GM12878 (cell line): ENCODE measurements around the gene OTOP3.

Experiments used
- BCL11A ChIP-seq: IDR thresholded peaks from 2 replicates; pipeline ENCODE4 v1.6.1; 2011; ENCODE audit warnings: low read depth, low read length
- CTCF ChIP-seq, 3 experiments: IDR thresholded peaks in 2 of 3; conservative IDR thresholded peaks in 1 of 3; 2 replicates each; pipeline ENCODE4 v1.5.1; 2011; ENCODE audit warnings: low read depth in 3 of 3, low read length in 3 of 3, mild to moderate bottlenecking in 3 of 3, control low read depth in 2 of 3, moderate library complexity in 2 of 3, inconsistent platforms in 1 of 3, mixed read lengths in 1 of 3; ENCODE audit not compliant: control insufficient read depth in 2 of 3, insufficient read depth in 1 of 3; ENCODE audit errors: extremely low read depth in 1 of 3
- EP300 ChIP-seq, 2 experiments: fragments of 150-350 bp in 1 of 2; IDR thresholded peaks; 2 replicates each; pipeline ENCODE4 v1.6.1; 2011 to 2012; ENCODE audit warnings: low read depth in 2 of 2, low read length in 2 of 2, borderline replicate concordance in 1 of 2, improper control_type of control experiment in 1 of 2, inconsistent platforms in 1 of 2; ENCODE audit not compliant: control insufficient read depth in 1 of 2
- KDM1A ChIP-seq: fragments of 200-600 bp; sonication (generic); IDR thresholded peaks from 2 replicates; pipeline ENCODE4 v1.6.1; 2016; ENCODE audit warnings: borderline replicate concordance
- NBN ChIP-seq: fragments of 450-650 bp; IDR thresholded peaks from 2 replicates; pipeline ENCODE4 v1.6.1; 2016
- NFIC ChIP-seq: IDR thresholded peaks from 2 replicates; pipeline ENCODE4 v1.6.1; 2012; ENCODE audit warnings: low read depth, mild to moderate bottlenecking, inconsistent platforms, low read length, moderate library complexity
- RCOR1 ChIP-seq: conservative IDR thresholded peaks from 2 replicates; pipeline ENCODE4 v1.6.1; 2012; ENCODE audit warnings: low read depth, low read length, improper control_type of control experiment
- SMARCA5 ChIP-seq: fragments of 450-650 bp; IDR thresholded peaks from 2 replicates; pipeline ENCODE4 v1.6.1; 2017; ENCODE audit warnings: mild to moderate bottlenecking
- TAF1 ChIP-seq: IDR thresholded peaks from 2 replicates; pipeline ENCODE4 v1.6.1; 2011; ENCODE audit warnings: mild to moderate bottlenecking, low read depth, low read length, borderline replicate concordance
- ZNF274 ChIP-seq: IDR thresholded peaks from one replicate; pipeline ENCODE4 v1.8.0; 2011; ENCODE audit not compliant: insufficient read length, insufficient read depth
- TF ChIP-seq, protein P1 (sequence below): IDR thresholded peaks from 2 replicates; pipeline ENCODE4 v1.6.1; 2011; ENCODE audit warnings: mild to moderate bottlenecking, low read depth, low read length, moderate library complexity; ENCODE audit not compliant: insufficient replicate concordance

DNA sequence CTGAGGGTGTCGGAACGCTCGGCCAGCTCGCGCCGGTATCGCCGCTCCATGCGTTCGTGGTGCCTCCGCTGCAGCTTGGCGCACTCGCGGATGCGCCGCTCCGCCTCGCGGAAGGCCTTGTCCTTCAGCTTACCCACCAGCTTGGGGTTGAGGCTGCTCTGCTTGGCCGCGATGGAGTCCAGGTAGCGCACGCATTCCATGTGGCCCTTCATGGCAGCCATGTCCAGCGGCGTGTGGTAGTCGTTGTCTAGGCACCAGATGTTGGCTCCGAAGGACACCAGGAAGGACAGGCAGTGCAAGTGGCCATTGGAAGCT, 15.4 kb upstream of the OTOP3 start:
- TF ChIP-seq SMARCA5: no peak
- TF ChIP-seq ZNF274: no peak
- TF ChIP-seq RCOR1: no peak
- no peak for TF ChIP-seq CTCF (IDR thresholded peaks at IDR 0.05 in 2 of 3, conservative IDR thresholded peaks at IDR 0.05 in 1 of 3; ENCODE audit: control insufficient read depth in 2 of 3, extremely low read depth in 1 of 3, insufficient read depth in 1 of 3, low read depth in 3 of 3, low read length in 3 of 3)
- TF ChIP-seq, protein P1, sequence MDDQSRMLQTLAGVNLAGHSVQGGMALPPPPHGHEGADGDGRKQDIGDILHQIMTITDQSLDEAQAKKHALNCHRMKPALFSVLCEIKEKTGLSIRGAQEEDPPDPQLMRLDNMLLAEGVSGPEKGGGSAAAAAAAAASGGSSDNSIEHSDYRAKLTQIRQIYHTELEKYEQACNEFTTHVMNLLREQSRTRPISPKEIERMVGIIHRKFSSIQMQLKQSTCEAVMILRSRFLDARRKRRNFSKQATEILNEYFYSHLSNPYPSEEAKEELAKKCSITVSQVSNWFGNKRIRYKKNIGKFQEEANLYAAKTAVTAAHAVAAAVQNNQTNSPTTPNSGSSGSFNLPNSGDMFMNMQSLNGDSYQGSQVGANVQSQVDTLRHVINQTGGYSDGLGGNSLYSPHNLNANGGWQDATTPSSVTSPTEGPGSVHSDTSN: no peak
- TF ChIP-seq KDM1A: no peak
- TF ChIP-seq NFIC: no peak
- no peak for TF ChIP-seq BCL11A
- no peak for TF ChIP-seq TAF1
- no peak for TF ChIP-seq EP300 (IDR thresholded peaks at IDR 0.05; ENCODE audit: borderline replicate concordance in 1 of 2, control insufficient read depth in 1 of 2, low read depth in 2 of 2, low read length in 2 of 2)
- TF ChIP-seq NBN: no peak
